Trophoblast cell (in vitro differentiated cells and primary cell): ENCODE results near the gene NCBP2L. TPM values are rescaled to one million over a fixed set of nuclear protein-coding genes. Genes with fewer than 3 reads are reported as not detected.

Experiments
- DNase-seq, 2 donors: peaks; one replicate each; pipeline ENCODE4 v3.0.0-alpha.2; 2016
- H2AFZ ChIP-seq: 2 replicates; pipeline ENCODE4 v1.6.1; 2013; ENCODE audit warnings: low read length, moderate library complexity, mild to moderate bottlenecking; ENCODE audit not compliant: insufficient read depth, poor library complexity
- H2AK5ac ChIP-seq: 2 replicates; pipeline ENCODE4 v1.6.1; 2013; ENCODE audit warnings: mild to moderate bottlenecking, low read length
- H2BK120ac ChIP-seq: 2 replicates; pipeline ENCODE4 v1.6.1; 2013; ENCODE audit warnings: low read length, mild to moderate bottlenecking, moderate library complexity; ENCODE audit not compliant: insufficient read depth, poor library complexity
- H2BK12ac ChIP-seq: 2 replicates; pipeline ENCODE4 v1.6.1; 2013; ENCODE audit warnings: mild to moderate bottlenecking, low read length, moderate library complexity
- H2BK5ac ChIP-seq: 2 replicates; pipeline ENCODE4 v1.6.1; 2013; ENCODE audit warnings: low read length, low read depth, moderate library complexity, mild to moderate bottlenecking; ENCODE audit not compliant: poor library complexity
- H3K14ac ChIP-seq: 2 replicates; pipeline ENCODE4 v1.6.1; 2013; ENCODE audit warnings: mild to moderate bottlenecking, low read length
- H3K18ac ChIP-seq: 2 replicates; pipeline ENCODE4 v1.6.1; 2013; ENCODE audit warnings: mild to moderate bottlenecking, low read length
- H3K23ac ChIP-seq: 2 replicates; pipeline ENCODE4 v1.6.1; 2013; ENCODE audit warnings: low read length
- H3K27ac ChIP-seq: 2 replicates; pipeline ENCODE4 v1.5.1; 2013; ENCODE audit warnings: low read depth, mild to moderate bottlenecking, inconsistent platforms, low read length, moderate library complexity
- H3K27me3 ChIP-seq: 2 replicates; pipeline ENCODE4 v1.6.1; 2013; ENCODE audit warnings: inconsistent platforms, mild to moderate bottlenecking, low read length, moderate library complexity; ENCODE audit not compliant: insufficient read depth
- H3K36me3 ChIP-seq, 2 experiments: 1 replicate in 1 of 2; 2 replicates in 1 of 2; pipeline ENCODE4 v1.6.1; 2013; ENCODE audit warnings: low read length in 2 of 2, mild to moderate bottlenecking in 2 of 2, moderate library complexity in 1 of 2; ENCODE audit not compliant: insufficient read depth in 2 of 2, control insufficient read depth in 1 of 2
- H3K4ac ChIP-seq: 2 replicates; pipeline ENCODE4 v1.6.1; 2013; ENCODE audit warnings: low read depth, mild to moderate bottlenecking, low read length, moderate library complexity
- H3K4me1 ChIP-seq, 2 experiments: 1 replicate in 1 of 2; 2 replicates in 1 of 2; pipeline ENCODE4 v1.6.1; 2013; ENCODE audit warnings: low read length in 2 of 2, mild to moderate bottlenecking in 2 of 2, moderate library complexity in 1 of 2; ENCODE audit not compliant: insufficient read depth in 2 of 2, control insufficient read depth in 1 of 2
- H3K4me2 ChIP-seq: 2 replicates; pipeline ENCODE4 v1.6.1; 2013; ENCODE audit warnings: inconsistent platforms, mild to moderate bottlenecking, low read length, moderate library complexity
- H3K4me3 ChIP-seq: 2 replicates; pipeline ENCODE4 v1.5.1; 2013; ENCODE audit warnings: mild to moderate bottlenecking, low read depth, low read length, inconsistent platforms
- H3K79me1 ChIP-seq: one replicate; pipeline ENCODE4 v1.6.1; 2013; ENCODE audit warnings: low read length
- H3K79me2 ChIP-seq: 2 replicates; pipeline ENCODE4 v1.6.1; 2013; ENCODE audit warnings: low read length, mild to moderate bottlenecking; ENCODE audit not compliant: control insufficient read depth, insufficient read depth, poor library complexity
- H3K9ac ChIP-seq: 2 replicates; pipeline ENCODE4 v1.6.1; 2013; ENCODE audit warnings: mild to moderate bottlenecking, low read length
- H3K9me3 ChIP-seq: 2 replicates; pipeline ENCODE4 v1.6.1; 2013; ENCODE audit warnings: low read depth, mild to moderate bottlenecking, control low read depth, inconsistent platforms, low read length; ENCODE audit not compliant: insufficient read depth
- H4K12ac ChIP-seq: 2 replicates; pipeline ENCODE4 v1.6.1; 2013; ENCODE audit warnings: low read depth, mild to moderate bottlenecking, low read length, moderate library complexity
- H4K8ac ChIP-seq: 2 replicates; pipeline ENCODE4 v1.6.1; 2013; ENCODE audit warnings: low read depth, mild to moderate bottlenecking, low read length, moderate library complexity
- H4K91ac ChIP-seq: one replicate; pipeline ENCODE4 v1.6.1; 2013; ENCODE audit warnings: low read depth, mild to moderate bottlenecking, low read length, moderate library complexity
- WGBS: extraction: QIAGEN DNeasy Blood & Tissue Kit; methylation state at CpG from one replicate; pipeline ENCODE4 v1.1.7; 2013; ENCODE audit warnings: missing lambda C conversion rate; ENCODE audit not compliant: insufficient read length, insufficient coverage; ENCODE audit errors: extremely low coverage; 5-methylcytosine and 5-hydroxymethylcytosine counted together
- polyA plus RNA-seq: library from polyadenylated mRNA; stranded (reverse); fragments of 200-250 nt; gene quantifications from 2 replicates; pipeline ENCODE4 v1.2.3, GENCODE V29; 2013

NCBP2L gene
- not detected in 2 replicates for polyA plus RNA-seq

DNA sequence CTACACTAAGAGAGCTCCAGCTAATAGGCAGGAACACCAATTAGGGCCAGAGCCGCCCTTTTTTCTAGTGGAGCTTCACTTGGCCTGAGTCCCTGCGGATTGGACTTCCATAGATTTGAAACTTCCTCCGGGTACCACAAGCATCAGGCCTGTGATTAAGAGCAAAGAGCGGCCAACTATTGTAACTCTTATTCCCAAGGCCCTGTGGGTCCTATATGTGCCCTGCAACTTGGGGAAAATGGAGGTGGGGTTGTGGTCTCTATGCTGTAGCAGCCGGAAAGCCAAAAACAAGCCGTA is at the start of gene NCBP2L:
Gene NCBP2L (plus strand): TSS at position 198 of the 297 bp plus-strand sequence. CDS start 16,488 bp downstream, outside the sequence.
- Histone ChIP-seq H3K4me1 (peaks cover 0 to 3% of the 10 kb centered on the region in 2 experiments), H2AFZ (no peak within 1 kb of the TSS), H3K9me3 (no peaks in the 10 kb centered on the region), H3K4me3 (no peak within 1 kb of the TSS), H3K79me1 (no peaks in the 10 kb centered on the region), H4K12ac (no peak within 1 kb of the TSS), H3K9ac (no peak within 1 kb of the TSS), H3K23ac (no peak within 1 kb of the TSS), H3K79me2 (no peaks in the 10 kb centered on the region), H4K91ac (no peak within 1 kb of the TSS), H3K18ac (no peak within 1 kb of the TSS), H3K4ac (no peak within 1 kb of the TSS), H2BK120ac (no peak within 1 kb of the TSS), H3K36me3 (no peaks in the 10 kb centered on the region), H3K27me3 (peaks cover 24% of the 10 kb centered on the region), H4K8ac (no peak within 1 kb of the TSS), H2AK5ac (no peak within 1 kb of the TSS), H2BK12ac (no peak within 1 kb of the TSS), H3K4me2 (no peak within 1 kb of the TSS), H2BK5ac (no peak within 1 kb of the TSS), H3K14ac (no peak within 1 kb of the TSS), H3K27ac (no peak within 1 kb of the TSS)
- WGBS: no CpG with 5 or more reads among the region's 6 CpGs
- DNase-seq: no peak

GRCh38 chrX:107728371-107729099 is 49.0 kb upstream of the NCBP2L start:
- H3K4me3 ChIP-seq: no peak overlapping the region
- no peak overlapping the region for H3K27ac ChIP-seq
- no peak overlapping the region for H2BK12ac ChIP-seq
- no peak overlapping the region for H2AK5ac ChIP-seq
- no peak overlapping the region for H2AFZ ChIP-seq
- H3K79me2 ChIP-seq: no peaks in the 10 kb centered on the region
- no peak overlapping the region for H4K12ac ChIP-seq
- H3K14ac ChIP-seq: no peak overlapping the region
- DNase-seq: no peak
- H3K79me1 ChIP-seq: no peaks in the 10 kb centered on the region
- H3K18ac ChIP-seq: no peak overlapping the region
- H3K4me2 ChIP-seq: no peak overlapping the region
- no peak overlapping the region for H2BK120ac ChIP-seq
- no peak overlapping the region for H3K4ac ChIP-seq
- WGBS: no CpG with 5 or more reads among the region's 4 CpGs
- H3K9me3 ChIP-seq: no peaks in the 10 kb centered on the region
- no peaks in the 10 kb centered on the region for H3K36me3 ChIP-seq
- no peak overlapping the region for H4K91ac ChIP-seq
- no peak overlapping the region for H3K23ac ChIP-seq
- peaks cover 0 to 5% of the 10 kb centered on the region in 2 experiments for H3K4me1 ChIP-seq
- no peaks in the 10 kb centered on the region for H3K27me3 ChIP-seq
- no peak overlapping the region for H2BK5ac ChIP-seq
- no peak overlapping the region for H3K9ac ChIP-seq
- no peak overlapping the region for H4K8ac ChIP-seq

GRCh38 chrX:107729558-107730297 is 47.8 kb upstream of the NCBP2L start:
- WGBS: no CpG with 5 or more reads among the region's 8 CpGs
- DNase-seq: no peak
- Histone ChIP-seq H3K4ac (no peak overlapping the region), H3K79me2 (no peaks in the 10 kb centered on the region), H2BK120ac (no peak overlapping the region), H3K27me3 (no peaks in the 10 kb centered on the region), H3K9ac (no peak overlapping the region), H3K79me1 (no peaks in the 10 kb centered on the region), H4K91ac (no peak overlapping the region), H2AFZ (no peak overlapping the region), H2BK12ac (no peak overlapping the region), H3K36me3 (no peaks in the 10 kb centered on the region), H2AK5ac (no peak overlapping the region), H4K8ac (no peak overlapping the region), H3K9me3 (no peaks in the 10 kb centered on the region), H3K23ac (no peak overlapping the region), H4K12ac (no peak overlapping the region), H3K4me2 (no peak overlapping the region), H3K4me1 (peaks cover 0 to 5% of the 10 kb centered on the region in 2 experiments), H2BK5ac (no peak overlapping the region), H3K27ac (no peak overlapping the region), H3K18ac (no peak overlapping the region), H3K14ac (no peak overlapping the region), H3K4me3 (no peak overlapping the region)

DNA sequence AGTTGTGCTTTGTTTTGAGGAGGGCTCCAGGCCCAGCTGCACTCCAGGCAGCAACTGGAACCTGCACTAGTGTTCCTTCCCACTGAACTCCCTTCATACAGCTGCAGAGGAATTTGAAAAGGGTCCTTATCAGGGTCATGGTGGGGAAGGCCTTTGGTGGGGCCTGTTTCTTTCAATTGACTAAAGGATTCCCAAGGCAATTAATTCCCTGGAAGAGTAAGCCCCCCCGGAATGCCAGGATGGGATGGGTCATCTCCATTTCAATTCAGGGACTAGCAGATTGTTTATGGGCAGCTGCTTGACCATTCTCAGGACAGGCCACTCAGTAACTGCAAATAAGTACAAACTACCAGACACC is 47.3 kb upstream of the NCBP2L start:
- no CpG with 5 or more reads among the region's 1 CpG for WGBS
- Histone ChIP-seq H3K4me2 (no peak overlapping the region), H3K23ac (no peak overlapping the region), H3K36me3 (no peaks in the 10 kb centered on the region), H4K8ac (no peak overlapping the region), H3K9me3 (no peaks in the 10 kb centered on the region), H2BK5ac (no peak overlapping the region), H3K4me1 (peaks cover 0 to 5% of the 10 kb centered on the region in 2 experiments), H3K4ac (no peak overlapping the region), H3K27ac (no peak overlapping the region), H3K27me3 (no peaks in the 10 kb centered on the region), H3K9ac (no peak overlapping the region), H2AK5ac (no peak overlapping the region), H4K91ac (no peak overlapping the region), H3K79me2 (no peaks in the 10 kb centered on the region), H3K14ac (no peak overlapping the region), H2BK120ac (no peak overlapping the region), H4K12ac (no peak overlapping the region), H3K18ac (no peak overlapping the region), H2BK12ac (no peak overlapping the region), H3K4me3 (no peak overlapping the region), H3K79me1 (no peaks in the 10 kb centered on the region), H2AFZ (no peak overlapping the region)
- no peak for DNase-seq
